Vagina (tissue), 2 donors: ENCODE measurements around the gene HTR6.

Source experiments
- CTCF ChIP-seq, 3 experiments: fragments of 450-650 bp in 2 of 3; fragments of 200-600 bp in 1 of 3; sonication (generic) in 1 of 3; IDR thresholded peaks; one replicate each; pipeline ENCODE4 v1.5.1; 2017 to 2019; ENCODE audit warnings: antibody characterized with exemption in 3 of 3, mild to moderate bottlenecking in 2 of 3, moderate library complexity in 2 of 3
- POLR2A ChIP-seq, 2 donors: fragments of 450-650 bp; IDR thresholded peaks; one replicate each; pipeline ENCODE4 v1.6.1; 2017; ENCODE audit warnings: antibody characterized with exemption in 2 of 2, mild to moderate bottlenecking in 2 of 2, moderate library complexity in 2 of 2
- POLR2AphosphoS5 ChIP-seq, 2 donors: sonication (generic); formaldehyde crosslinking; IDR thresholded peaks; one replicate each; pipeline ENCODE4 v1.9.0; 2017; ENCODE audit warnings: antibody characterized with exemption in 2 of 2, mild to moderate bottlenecking in 2 of 2, low read depth in 1 of 2; ENCODE audit not compliant: insufficient read depth in 1 of 2

- TF ChIP-seq POLR2A (IDR thresholded peaks at IDR 0.05) (no peak), POLR2AphosphoS5 (IDR thresholded peaks at IDR 0.05; ENCODE audit: insufficient read depth in 1 of 2, low read depth in 1 of 2) (no peak), CTCF (IDR thresholded peaks at IDR 0.05) (no peak)
Observed at GRCh38 chr1:19647643-19648042, 17.0 kb upstream of the HTR6 start.
